SH-SY5Y (cell line): ENCODE data around the gene CTDSPL.

Source experiments
- GATA2 ChIP-seq: IDR thresholded peaks from 2 replicates; pipeline ENCODE4 v1.6.1; 2011; ENCODE audit warnings: mild to moderate bottlenecking, low read depth, low read length
- GATA3 ChIP-seq: IDR thresholded peaks from 2 replicates; pipeline ENCODE4 v1.6.1; 2011; ENCODE audit warnings: low read depth, mild to moderate bottlenecking, low read length, moderate library complexity

- TF ChIP-seq GATA2 (no peak), GATA3 (no peak)
Measured at GRCh38 chr3:37826933-37827332, 34.7 kb upstream of the CTDSPL start.
